K562 (cell line): ENCODE data around the gene GYPC. TPM values are rescaled to one million over a fixed set of nuclear protein-coding genes. Genes with fewer than 3 reads are reported as not detected.

Experiments used
- BCLAF1 ChIP-seq, 2 experiments: fragments of 450-650 bp in 1 of 2; IDR thresholded peaks; 2 replicates each; pipeline ENCODE4 v1.6.1; 2011 to 2017; ENCODE audit warnings: low read depth in 2 of 2, antibody characterized with exemption in 1 of 2, borderline replicate concordance in 1 of 2, low read length in 1 of 2, mild to moderate bottlenecking in 1 of 2, mixed read lengths in 1 of 2; ENCODE audit not compliant: control insufficient read depth in 1 of 2
- CCNT2 ChIP-seq: IDR thresholded peaks from 2 replicates; pipeline ENCODE4 v1.6.1; 2011; ENCODE audit warnings: borderline replicate concordance, low read depth, mild to moderate bottlenecking, moderate library complexity, mixed read lengths, low read length; ENCODE audit not compliant: insufficient read length; ENCODE audit errors: extremely low read depth
- HIVEP1 ChIP-seq: fragments of 250-450 bp; sonication (Bioruptor Pico); IDR thresholded peaks from 2 replicates; pipeline ENCODE4 v1.4.0; 2020; ENCODE audit warnings: mild to moderate bottlenecking
- MEF2A ChIP-seq: IDR thresholded peaks from 2 replicates; pipeline ENCODE4 v1.6.1; 2011; ENCODE audit warnings: low read depth, mild to moderate bottlenecking, low read length, moderate library complexity; ENCODE audit not compliant: control insufficient read depth
- NR2C1 ChIP-seq, 2 experiments: fragments of 450-650 bp; IDR thresholded peaks; 2 replicates each; pipeline ENCODE4 v1.6.1; 2017; ENCODE audit warnings: mild to moderate bottlenecking in 2 of 2, antibody characterized with exemption in 1 of 2, inconsistent platforms in 1 of 2, missing compliant biosample characterization in 1 of 2, missing genetic modification characterization in 1 of 2
- PKNOX1 ChIP-seq: fragments of 450-650 bp; IDR thresholded peaks from 2 replicates; pipeline ENCODE4 v1.6.1; 2016
- PTRF ChIP-seq: fragments of 450-650 bp; IDR thresholded peaks from 2 replicates; pipeline ENCODE4 v1.6.1; 2016; ENCODE audit warnings: mild to moderate bottlenecking, missing genetic modification characterization, missing compliant biosample characterization
- SIN3B ChIP-seq: fragments of 450-650 bp; IDR thresholded peaks from 2 replicates; pipeline ENCODE4 v1.6.1; 2017; ENCODE audit warnings: low read depth, mild to moderate bottlenecking, moderate library complexity
- TGIF2 ChIP-seq: sonication (generic); formaldehyde crosslinking; IDR thresholded peaks from 2 replicates; pipeline ENCODE4 v1.8.1; 2022; ENCODE audit warnings: mild to moderate bottlenecking, missing genetic modification reagents, moderate library complexity
- THAP7 ChIP-seq: fragments of 250-450 bp; sonication (Bioruptor Pico); IDR thresholded peaks from 2 replicates; pipeline ENCODE4 v1.5.0; 2021
- ZNF584 ChIP-seq: fragments of 200-800 bp; sonication (Bioruptor generic); IDR thresholded peaks from 2 replicates; pipeline ENCODE4 v1.6.1; 2016; ENCODE audit warnings: low read depth, mild to moderate bottlenecking, missing genetic modification characterization, missing compliant biosample characterization
- polyA plus RNA-seq, 8 experiments: library from polyadenylated mRNA; depleted of rRNA in 4 of 8; stranded (reverse) in 5 of 8; unstranded in 3 of 8; fragments of >200 nt; fragmentation: Nextera tagmentation in 2 of 8; fragmentation: Illumina TruSeq in 1 of 8; extraction: Ambion mirVana in 2 of 8; extraction: Trizol in 1 of 8; gene quantifications; 2 replicates each; pipeline versions ENCODE4 v1.2.1 to v1.2.3, GENCODE V29; 2011 to 2014; ENCODE audit warnings: inconsistent platforms in 1 of 8, missing spikeins in 1 of 8
- total RNA-seq, 7 experiments: library from RNA; depleted of rRNA in 6 of 7; stranded (reverse); fragments of >200 nt in 6 of 7; fragmentation: Illumina TruSeq in 2 of 7; extraction: Trizol in 2 of 7; gene quantifications; 2 replicates each; pipeline versions ENCODE4 v1.2.1 to v1.2.3, GENCODE V29; 2011 to 2021; ENCODE audit warnings: low replicate concordance in 1 of 7
- TF ChIP-seq, protein P1 (sequence below): fragments of 150-350 bp; IDR thresholded peaks from 2 replicates; pipeline ENCODE4 v1.6.1; 2014; ENCODE audit warnings: low read depth, mild to moderate bottlenecking, low read length, borderline replicate concordance
- TF ChIP-seq, protein P2 (sequence below), 3 experiments: IDR thresholded peaks in 2 of 3; conservative IDR thresholded peaks in 1 of 3; 2 replicates each; pipeline ENCODE4 v1.5.1; 2011 to 2012; ENCODE audit warnings: low read length in 3 of 3, mild to moderate bottlenecking in 3 of 3, control low read depth in 2 of 3, improper control_type of control experiment in 1 of 3, inconsistent platforms in 1 of 3, low read depth in 1 of 3, mixed read lengths in 1 of 3, moderate library complexity in 1 of 3; ENCODE audit not compliant: insufficient read depth in 2 of 3

GYPC gene
- total and polyA plus RNA-seq, 9 of the 15 experiments (the other 6 are each of a cell fraction or from before 2014, with no cell fraction given), result 50.6 to 282 (median 194) TPM

DNA sequence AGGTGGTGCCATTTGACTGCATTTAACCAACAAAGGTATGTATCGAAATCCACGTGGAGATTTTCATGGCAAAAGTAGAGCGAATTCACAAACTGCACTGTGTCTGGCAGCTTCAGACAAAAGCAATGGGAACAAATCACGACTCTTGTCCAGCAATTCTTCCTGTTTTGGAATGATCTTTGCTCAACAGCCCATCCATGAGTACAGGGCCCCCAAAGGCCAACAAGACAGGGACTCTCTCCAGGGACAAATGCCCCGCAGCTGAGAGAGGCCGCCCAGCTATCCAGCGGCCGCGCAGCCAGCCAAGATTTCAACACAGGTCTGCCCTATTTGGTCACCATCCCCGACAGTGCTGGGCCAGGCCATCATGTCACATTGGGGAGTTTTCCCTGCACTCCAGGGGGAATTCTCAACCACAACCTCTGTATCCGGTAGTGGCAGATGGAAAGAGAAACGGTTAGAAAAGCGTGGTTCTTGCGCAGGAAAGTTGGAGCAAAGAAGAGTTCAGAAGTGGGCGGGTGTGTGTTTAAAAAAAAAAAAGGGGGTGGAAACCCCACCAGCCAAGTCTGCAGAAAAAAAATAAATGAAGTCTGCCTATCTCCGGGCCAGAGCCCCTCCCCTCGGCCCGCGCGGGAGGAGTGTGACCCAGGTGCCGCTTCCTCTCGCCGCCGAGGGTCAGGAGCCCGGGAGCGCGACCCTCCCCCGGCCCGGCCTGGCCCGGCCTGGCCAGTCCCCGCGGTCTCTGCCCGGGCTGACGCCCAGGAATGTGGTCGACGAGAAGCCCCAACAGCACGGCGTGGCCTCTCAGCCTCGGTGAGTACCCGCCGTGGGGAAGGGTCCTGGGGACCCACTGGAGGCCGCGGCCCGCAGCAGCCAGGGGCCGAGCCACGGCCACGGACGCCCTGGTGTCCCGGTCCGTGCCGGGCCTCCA is at the start of gene GYPC (continued):
- TF ChIP-seq TGIF2 (CRISPR knock-in tag) (no peak), NR2C1 (IDR thresholded peaks at IDR 0.05) (no peak), NR2C1 (tag; IDR thresholded peaks at IDR 0.05) (no peak), CCNT2 (peak; percentile 27), BCLAF1 (IDR thresholded peaks at IDR 0.05; ENCODE audit: borderline replicate concordance in 1 of 2, control insufficient read depth in 1 of 2, low read depth in 2 of 2, low read length in 1 of 2) (no peak), PKNOX1 (peak; percentile 46), HIVEP1 (CRISPR knock-in tag) (no peak), ZNF584 (CRISPR knock-in tag) (peak; percentile 78; the same call in 1 of the 2 replicates), PTRF (tag) (no peak), THAP7 (no peak), SIN3B (no peak), MEF2A (no peak)
- TF ChIP-seq, protein P1, sequence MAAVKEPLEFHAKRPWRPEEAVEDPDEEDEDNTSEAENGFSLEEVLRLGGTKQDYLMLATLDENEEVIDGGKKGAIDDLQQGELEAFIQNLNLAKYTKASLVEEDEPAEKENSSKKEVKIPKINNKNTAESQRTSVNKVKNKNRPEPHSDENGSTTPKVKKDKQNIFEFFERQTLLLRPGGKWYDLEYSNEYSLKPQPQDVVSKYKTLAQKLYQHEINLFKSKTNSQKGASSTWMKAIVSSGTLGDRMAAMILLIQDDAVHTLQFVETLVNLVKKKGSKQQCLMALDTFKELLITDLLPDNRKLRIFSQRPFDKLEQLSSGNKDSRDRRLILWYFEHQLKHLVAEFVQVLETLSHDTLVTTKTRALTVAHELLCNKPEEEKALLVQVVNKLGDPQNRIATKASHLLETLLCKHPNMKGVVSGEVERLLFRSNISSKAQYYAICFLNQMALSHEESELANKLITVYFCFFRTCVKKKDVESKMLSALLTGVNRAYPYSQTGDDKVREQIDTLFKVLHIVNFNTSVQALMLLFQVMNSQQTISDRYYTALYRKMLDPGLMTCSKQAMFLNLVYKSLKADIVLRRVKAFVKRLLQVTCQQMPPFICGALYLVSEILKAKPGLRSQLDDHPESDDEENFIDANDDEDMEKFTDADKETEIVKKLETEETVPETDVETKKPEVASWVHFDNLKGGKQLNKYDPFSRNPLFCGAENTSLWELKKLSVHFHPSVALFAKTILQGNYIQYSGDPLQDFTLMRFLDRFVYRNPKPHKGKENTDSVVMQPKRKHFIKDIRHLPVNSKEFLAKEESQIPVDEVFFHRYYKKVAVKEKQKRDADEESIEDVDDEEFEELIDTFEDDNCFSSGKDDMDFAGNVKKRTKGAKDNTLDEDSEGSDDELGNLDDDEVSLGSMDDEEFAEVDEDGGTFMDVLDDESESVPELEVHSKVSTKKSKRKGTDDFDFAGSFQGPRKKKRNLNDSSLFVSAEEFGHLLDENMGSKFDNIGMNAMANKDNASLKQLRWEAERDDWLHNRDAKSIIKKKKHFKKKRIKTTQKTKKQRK, result no peak
- TF ChIP-seq, protein P2, sequence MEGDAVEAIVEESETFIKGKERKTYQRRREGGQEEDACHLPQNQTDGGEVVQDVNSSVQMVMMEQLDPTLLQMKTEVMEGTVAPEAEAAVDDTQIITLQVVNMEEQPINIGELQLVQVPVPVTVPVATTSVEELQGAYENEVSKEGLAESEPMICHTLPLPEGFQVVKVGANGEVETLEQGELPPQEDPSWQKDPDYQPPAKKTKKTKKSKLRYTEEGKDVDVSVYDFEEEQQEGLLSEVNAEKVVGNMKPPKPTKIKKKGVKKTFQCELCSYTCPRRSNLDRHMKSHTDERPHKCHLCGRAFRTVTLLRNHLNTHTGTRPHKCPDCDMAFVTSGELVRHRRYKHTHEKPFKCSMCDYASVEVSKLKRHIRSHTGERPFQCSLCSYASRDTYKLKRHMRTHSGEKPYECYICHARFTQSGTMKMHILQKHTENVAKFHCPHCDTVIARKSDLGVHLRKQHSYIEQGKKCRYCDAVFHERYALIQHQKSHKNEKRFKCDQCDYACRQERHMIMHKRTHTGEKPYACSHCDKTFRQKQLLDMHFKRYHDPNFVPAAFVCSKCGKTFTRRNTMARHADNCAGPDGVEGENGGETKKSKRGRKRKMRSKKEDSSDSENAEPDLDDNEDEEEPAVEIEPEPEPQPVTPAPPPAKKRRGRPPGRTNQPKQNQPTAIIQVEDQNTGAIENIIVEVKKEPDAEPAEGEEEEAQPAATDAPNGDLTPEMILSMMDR (IDR thresholded peaks at IDR 0.05 in 2 of 3, conservative IDR thresholded peaks at IDR 0.05 in 1 of 3; ENCODE audit: insufficient read depth in 2 of 3, low read depth in 1 of 3, low read length in 3 of 3), result no peak
